ENCODE data around the gene TBX5.

The TBX5 gene

DNA sequence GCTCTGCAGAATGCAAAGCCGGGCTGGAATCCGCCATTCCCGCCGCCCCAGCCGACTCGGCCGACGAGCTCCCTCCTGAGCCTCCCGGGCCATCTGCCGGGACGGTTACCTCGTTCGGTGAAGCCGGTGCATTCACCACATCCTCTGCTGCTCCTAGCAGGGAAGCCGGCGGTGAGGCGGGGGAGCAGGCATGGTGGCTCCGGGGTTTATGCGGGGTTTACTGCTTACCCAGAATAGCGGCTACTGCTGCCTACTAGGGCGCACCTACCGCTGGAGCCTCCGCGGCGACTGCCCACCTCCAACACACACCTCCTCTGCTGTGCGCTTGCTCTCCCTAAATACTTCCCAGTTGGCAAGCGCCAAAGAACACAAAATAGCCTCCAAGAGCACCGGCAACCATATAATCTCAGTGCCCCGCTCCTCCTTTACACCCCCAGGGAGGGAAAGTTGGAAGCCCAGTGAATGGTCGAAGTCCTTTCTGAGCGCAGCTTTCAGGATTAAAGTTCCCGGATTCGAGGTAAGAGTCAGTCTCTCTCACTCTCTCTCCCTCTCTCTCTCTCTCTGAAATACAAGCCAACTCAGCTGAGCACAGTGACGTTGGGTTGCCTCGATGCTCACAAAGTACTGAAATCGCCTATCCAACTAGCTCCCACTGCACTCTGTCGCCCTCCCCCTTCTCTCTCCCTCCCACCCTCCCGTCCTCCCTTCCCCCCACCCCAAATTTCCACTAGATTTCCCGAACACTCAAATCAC lies at the start of gene TBX5:
TSS of gene TBX5 (minus strand) at position 626 of the 753 bp plus-strand sequence. CDS start 2,246 bp downstream, outside the sequence.
- no peak for DNase-seq

DNA sequence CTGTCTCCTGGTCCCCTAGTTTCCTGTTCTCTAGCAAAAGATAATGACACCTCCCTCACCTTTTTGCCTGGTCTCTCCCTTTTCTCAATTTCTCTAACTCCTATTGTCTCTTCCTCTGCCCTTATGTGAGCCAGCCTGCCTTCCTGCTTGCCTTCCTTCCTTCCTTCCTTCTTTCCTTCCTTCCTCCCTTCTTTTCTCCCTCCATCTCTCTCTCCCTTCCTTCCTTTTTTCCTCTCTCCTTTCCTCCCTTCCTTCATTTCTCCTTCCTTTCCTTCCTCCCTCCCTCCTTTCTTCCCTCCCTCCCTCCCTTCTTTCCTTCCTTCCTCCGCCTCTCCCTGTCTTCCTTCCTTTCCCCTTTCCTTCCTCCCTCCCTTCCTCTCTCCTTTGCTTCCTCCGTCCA lies 45.7 kb upstream of the TBX5 start:
- no peak for DNase-seq

DNA sequence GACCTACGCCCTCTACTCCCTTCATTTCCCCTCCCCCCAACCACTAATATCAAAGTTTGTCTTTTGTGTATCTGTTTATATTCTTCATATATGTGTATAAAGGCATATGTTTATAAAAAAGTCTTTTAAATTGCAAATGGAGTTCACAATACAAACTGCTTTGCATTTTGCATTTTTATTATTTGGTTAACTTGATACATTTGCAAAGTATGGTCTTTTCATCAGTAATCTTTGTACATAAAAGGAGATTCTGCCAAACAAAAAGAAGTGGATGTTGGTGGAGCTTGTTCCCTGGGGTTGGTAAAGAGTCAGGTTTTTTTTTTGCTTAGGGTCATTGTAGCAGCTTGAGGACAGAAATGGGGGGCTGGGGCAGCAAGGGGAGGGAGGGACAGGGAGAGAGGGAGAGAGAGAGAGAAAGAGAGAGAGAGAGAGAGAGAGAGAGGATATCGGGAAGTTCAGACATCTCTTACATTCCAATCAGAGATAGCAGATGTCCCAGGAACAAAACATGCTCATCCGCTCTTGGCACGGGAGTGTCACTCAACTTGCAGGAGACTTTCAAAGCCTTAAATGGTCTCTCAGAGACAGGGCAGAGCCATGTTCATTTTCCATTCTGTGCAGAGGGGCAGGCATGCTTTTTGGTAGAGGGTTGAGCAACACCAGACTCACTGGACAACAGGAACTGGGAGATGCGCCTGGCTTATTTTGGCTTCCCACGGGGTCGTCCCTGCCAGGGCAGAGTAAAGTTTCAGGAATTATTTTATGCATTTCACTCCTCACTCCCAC lies 44.8 kb upstream of the TBX5 start:
- DNase-seq: no peak

DNA sequence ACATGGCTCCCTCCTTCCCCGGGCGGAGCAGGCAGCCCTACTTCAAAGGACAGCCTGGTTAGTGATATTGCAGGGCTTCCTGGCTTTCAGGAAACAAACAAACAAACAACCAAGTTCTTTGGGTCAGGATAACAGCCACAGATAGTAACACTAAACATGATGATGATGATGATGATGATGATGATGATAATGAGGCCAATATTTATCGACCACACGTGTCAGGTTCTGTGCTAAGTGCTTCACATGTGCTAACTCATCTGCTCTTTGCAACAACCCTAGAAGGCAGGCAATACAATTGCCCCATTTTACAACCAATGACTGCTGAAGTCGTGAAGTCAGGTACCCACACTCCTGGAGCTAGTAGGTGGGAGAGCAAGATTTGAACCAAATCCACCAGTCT lies 44.1 kb upstream of the TBX5 start:
- DNase-seq: no peak

DNA sequence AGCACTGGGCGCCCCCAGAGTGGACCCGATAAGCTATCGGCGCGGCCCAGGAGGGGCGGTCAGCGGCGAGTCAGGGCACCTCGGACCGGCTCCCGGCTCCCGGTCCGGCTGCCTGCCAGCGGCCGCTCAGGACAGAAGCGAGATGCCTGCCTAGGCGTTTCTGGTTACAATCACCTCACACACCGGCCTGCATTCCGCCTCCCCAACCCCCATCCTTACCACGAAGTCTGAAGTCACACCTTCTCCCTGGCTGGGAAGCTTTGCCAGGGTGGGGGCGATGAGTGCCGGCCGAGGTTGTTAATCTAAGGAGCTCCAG lies 42.6 kb upstream of the TBX5 start:
- no peak for DNase-seq

DNA sequence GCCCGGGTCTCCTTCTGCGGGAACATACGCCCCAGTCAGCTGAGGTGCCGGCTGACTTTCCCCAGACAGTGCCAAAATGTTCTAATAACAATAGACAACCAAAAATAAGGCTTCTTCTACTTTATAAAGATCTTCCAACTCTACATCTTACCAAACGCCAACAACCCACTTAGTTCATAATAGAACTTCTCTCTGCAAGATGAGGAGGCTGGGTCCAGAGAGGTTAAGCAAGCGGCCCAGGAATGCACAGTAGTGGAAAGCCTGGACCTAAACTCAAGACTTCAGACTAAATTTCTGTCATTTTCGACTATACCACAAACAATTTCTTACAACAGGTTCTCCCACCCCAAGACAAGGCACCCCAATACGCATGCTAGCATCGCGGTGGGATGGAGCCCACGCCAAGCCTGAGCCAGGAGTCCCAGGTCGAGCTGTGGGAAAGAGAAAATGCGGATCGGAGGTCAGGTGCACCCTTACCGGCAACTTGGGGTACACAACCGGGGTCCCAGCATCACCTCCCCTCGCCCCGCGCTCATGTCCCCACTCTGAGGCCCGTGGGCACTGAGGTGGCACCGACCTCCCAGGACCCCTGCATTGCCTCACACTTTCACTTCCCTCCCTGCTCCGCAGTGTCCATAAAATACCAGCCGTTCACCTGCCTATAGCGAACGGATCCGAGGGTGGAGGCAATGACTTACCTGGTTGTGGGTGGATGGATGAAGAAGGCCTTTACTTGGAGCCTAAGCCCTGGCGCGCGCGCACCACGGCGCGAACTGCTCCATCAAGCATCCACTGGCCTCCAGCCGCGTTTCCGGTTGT lies 42.1 kb upstream of the TBX5 start:
- DNase-seq: no peak

DNA sequence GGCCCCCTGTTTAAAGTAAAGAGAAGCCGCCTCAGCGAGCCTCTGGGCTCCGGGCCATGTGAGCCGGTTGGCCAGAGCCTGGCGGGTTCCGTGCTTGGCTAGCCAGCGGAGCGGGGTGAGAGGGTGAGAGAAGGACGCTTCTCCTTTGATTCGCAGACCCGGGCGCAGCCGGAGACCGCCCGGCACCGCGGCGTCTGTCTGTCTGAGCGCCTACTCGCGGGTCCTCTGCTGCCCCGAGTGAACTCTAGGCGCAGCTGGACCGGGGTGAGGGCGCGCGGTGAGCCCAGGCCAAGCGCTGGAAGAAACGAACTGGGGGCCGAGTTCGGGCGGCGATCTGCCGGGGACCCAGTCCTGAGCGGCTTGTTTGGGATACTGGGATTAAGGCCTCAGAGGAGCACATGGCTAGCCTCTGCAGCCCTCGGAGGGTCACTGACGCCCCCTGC lies 41.4 kb upstream of the TBX5 start:
- DNase-seq: no peak

DNA sequence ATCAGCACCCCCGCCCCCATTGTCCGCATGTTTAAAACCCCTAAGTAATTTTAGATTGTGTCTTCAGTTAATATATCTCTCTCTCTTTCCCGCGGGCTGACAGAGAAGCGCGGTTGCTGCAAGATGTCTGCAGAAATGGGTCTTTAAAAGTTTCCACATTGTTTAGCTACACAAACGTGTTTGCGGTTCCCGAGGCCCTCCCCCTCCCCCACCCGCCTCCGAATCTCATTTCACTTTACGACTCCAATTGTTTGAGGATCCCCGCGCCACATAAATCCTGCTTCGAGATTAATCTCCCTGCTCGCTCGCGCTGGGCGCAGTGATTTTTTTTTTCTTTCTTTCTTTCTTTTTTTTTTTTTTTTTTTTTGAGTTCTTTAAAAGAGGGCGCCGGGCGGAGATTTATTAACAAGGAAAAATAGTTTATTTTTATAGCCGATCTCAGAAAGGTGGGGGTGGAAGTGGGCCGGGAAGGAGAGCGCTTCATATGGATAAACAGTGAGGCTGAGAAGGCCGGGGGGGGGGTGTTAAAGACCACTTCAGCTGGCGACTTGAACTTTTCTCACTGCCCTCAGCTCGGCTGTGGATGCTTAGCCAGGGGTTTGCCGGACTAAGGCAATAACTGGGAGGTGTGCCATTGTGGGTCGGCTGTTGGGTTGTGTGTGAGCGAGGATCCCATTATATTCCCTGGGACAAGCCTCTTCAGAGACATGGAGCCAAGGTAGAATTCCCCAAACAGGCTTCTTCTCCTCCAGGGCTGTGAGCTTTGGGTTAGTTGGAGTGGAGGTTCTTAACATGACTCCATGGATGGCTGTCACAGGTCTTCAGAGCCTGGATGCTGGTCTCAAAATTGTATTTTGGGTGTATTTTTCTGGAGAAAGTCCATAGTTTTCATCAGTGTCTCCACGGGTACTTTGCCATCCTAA lies 39.7 kb upstream of the TBX5 start:
- DNase-seq: no peak

DNA sequence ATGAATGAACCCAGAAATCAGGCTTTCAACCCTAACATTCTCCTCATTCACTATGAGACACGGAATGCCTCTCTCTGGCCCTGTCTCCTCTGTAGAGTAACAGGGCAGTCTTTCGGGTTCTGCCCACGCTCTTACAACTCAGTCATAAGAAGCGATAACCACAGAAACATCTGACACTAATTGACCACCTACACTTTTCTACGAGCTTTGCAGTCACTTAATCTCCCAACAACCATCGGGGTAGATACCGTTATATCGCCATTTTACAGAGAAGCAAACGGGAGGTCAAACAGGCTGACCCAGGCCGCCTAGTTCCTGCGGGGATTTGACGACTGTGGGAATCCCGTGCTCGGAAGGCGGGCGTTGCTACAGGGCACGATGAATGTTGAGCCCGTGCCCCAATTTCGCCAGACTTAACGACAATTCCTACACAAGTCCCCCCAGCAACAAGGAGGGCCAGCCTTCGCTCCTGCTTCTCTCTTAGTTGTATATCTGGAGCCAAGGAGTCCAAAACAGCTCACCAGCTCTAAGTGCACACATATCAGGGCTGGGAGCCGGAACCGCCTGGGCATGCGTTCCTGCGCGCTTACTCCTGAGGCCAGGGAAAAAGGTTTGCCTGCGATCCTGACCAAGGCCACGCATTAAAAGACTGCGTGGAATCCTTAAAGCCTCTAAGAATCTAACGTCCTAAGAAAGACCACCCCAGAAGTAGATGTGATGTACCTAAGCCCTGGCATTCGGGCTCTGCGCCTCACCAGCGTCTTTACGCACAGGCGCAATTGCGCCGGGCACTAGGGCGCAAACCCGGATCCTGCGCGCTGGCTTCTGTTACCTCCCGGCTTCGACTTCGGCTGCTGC lies 38.7 kb upstream of the TBX5 start:
- no peak for DNase-seq

DNA sequence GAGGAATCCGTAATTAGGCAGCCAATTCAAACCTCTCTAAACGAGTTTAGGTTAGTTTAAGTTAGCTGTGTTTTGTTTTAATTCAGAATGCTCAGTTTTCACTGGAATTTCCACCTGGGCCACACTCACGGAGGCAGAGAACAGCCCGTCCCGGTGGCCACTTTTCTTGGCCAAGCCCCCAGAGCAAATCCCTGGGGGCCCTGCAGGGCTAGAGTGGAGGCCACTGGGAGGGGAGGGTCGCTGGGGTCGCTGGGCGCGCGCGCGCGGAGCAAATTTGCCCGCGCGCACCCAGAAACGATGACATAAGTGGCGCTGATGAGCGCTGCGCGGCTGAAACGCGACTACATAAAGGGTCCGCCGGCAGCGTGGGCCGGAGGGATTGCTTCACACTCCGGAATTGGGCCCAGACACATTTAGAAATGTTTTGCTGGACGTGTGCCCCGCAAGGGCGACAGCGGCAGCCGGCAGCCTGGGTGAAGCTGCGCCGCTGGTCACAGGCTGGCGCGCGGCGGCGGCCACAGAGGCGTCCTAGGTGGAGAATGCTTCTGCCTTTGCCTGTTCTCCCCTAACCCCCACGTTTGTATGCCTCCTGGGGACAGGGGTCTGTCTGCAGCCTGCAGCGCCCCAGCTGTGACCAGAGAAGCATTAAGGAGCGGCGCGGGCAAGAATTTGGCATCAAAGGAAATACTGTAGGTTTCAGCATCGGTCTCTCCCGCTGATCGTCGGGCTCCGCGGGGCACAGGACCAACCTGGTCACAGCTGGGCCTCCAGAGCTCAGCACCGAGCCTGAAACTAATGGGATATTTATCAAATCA lies 37.9 kb upstream of the TBX5 start:
- DNase-seq: no peak

DNA sequence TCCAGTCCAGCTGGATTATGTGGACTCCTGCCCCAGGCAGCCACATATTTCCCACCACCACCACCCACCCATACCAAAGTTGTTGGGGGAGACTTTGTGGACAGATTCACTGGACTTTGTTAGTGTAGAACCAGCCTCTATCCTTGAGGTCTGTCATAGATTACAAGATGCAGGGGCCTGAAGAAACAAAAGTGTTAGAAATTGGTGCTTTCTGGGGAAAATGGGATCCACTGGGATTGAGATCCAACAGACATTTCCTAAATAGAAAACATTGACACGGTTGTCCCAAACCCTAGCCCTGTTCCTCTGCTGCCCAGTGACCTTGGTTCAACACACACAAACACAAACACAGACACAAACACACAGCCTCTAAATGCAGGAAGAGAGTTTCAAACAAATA lies 36.6 kb upstream of the TBX5 start:
- DNase-seq: no peak

DNA sequence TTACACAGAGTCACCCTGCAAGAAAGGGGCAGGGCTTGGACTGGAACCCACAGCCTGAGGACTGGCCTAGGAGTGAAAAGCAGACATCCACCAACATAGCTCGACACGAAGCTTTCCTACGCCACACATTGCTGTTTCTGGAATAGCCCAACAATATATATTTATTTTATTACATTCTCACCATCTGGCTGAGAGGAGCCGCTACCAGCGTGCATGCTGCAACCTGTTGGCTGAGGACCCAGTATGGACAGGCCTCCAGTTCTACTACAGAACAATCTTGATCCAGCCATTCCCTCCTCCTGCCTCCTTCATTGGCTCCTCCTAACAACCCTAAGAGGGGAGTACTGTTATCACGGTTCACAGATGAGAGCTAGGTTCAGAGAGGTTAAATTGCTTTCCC lies 35.6 kb upstream of the TBX5 start:
- no peak for DNase-seq

DNA sequence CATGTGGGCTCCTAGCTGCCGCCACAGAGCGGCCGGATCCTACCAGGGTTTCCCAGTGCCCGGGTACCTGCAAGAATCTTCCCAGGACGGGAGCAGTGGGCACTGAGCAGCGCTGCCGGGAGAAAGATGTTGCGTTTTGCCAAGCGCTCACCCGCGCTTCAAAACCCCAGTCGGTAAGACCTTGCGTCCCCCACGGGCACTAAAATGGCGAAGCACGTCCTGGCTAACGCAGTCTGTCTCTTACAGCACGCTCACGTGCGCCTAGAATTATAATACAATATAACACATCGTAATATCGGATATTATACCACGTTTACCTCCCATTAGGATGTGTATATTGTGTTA lies 35.1 kb upstream of the TBX5 start:
- no peak for DNase-seq

DNA sequence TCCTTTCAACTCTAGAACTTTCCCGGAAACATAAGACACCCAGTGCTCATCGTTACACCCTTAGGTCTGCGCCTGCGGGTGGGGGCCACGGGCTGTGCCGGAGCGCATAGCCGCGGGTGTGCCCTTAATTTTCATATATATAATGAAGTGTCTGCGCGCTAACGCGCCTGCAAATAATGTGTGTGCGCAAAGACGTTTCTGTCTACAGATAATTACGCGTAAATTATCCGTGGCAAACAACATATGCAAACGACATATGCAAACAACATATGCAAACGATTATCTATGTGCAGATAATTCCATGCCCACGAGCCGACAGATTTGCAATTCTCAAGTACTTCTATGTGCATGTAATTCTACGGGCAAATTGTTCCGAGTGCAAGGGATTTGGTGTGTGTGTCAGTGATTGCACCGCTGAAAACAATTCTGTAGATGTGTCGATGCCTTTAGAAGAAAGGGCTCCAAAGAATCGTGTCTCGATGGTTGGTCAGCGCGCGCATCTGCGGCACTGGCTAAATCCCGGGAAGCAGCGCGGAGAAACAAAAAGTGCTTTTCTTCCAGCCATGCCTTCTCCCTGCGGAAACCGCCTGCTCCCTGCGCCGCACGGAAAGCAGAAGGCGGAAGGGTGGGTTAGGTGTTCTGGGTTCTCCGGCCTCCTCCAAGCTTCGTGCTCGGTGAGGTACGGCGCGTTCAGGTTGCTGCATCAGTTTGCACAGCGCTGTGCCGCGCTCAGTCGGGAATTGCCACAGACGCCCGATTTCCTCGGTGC lies 34.5 kb upstream of the TBX5 start:
- no peak for DNase-seq

DNA sequence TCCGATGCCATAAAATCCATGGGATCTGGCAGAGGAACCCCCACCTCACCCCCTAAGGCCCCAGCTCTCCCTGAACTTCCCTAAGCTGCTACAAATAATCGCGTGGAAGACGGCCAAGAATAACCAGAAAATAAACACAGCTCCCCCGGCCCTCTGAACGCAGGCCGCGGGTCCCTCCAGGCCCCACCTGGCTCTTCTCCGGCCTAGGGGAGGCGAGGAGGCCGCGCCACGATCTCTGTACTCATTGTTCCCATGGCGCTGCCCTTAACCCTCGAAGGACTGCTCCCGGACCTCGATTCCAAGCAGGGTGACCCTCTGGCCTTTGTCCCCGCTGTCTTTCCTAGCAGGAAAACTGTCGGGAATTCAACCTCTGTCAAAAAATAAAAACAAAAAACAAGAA lies 33.9 kb upstream of the TBX5 start:
- DNase-seq: no peak

DNA sequence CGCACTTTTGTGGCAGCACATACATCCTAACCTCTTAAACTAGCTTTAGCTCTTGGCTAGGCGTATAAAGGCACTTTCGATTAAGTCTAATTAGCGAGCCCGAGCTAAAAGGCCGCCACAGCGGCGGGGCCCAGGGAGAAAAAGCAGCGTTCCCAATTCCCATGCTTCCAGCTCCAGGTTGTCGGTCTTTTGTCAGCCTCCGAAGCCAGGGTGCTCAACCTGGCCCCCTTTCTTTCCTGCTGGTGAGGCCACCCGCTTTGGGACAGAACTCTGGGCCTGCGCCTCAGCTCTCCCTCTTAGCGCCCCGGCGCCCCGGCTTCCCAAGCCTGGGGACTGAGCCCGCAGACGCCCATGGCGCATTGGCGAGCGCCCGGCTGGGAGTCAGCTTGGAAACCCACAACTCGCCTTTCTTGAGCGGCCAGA lies 33.3 kb upstream of the TBX5 start:
- no peak for DNase-seq

DNA sequence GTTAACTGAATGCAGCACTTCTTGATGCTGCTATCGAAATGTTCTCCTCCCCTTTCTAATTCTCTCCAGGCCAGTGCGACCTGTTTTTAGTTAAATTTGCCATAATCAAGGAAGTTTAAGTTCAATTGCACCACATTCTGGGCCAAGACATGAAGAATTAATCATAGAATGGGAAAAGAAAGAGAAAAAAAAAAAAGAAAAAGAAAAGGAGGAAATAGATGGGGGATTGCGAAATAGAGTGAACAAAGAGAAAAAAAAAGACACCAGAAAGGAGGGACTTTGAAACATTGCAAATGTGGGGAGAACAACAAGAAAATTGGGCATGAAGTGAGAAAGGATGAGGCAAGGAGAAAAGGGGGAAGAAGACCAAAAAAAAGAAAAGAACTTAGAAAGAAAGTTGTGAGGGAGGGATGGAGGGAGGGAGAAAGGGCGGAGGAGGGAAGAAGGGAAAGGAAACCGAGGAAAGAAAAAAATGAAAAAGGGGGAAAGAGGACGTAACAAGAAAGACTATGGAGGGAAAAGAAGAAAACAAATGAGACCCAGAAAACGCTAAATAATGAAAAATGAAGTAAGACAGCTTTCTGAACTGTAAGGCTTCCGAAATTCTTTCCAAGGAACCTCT lies 32.8 kb upstream of the TBX5 start:
- DNase-seq: no peak

DNA sequence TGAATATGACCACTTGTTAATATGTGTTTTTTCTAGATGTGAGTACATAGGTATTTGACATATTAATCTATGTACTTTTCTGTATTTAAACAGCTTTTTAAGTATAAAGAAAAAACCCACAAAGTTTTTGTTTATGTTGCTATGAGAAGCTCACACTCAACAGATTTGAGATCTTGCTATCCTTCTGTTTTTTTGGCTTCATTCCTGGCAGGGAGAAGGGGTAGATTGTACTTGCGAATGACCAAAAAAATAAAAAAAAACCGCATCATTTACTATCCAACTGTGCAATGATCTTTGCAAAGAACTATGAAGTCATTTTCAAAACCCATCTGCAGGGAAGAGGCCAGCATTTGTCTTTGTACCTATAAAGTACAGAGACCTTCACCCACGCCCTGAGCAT lies 28.4 kb upstream of the TBX5 start:
- no peak for DNase-seq

DNA sequence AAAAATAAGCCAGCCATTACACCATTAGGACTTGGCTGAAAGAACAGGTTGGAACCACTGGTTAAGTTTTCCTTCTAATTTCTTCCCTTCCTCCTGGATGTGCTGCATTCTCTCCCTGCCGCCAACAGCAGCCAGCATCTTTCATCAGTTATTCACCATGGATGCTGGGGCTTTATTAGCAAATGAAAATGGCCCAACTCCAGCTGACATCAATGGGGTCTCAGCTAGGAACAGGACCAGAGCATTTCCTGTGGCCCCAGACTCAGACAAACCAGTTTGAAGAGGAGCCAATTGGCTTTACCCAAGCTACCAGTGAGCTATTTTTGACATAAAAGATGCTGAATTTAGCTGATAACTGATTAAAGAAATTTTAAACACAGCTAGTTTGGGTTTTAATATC lies 26.0 kb upstream of the TBX5 start:
- DNase-seq: no peak

DNA sequence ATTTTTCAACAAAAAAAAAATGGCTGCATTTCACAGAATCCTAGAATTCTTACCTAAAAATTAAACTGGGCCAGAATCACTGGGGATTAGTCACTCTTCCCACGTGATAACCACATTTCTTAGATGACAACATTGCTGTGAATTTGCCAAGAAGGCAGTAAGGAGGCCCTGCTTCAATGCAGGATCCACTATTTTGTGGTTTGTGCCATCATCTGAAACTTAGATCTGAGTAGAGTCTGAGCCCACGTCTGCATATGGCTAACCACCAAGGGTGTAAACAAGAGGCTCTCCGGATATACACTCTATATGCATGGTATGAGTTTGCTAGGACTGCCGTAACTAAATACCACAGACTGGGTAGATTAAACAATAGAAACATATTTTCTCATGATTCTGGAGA lies 24.4 kb upstream of the TBX5 start:
- no peak for DNase-seq
